IMR-90 (cell line): ENCODE results near the gene GALK1. TPM values are rescaled to one million over a fixed set of nuclear protein-coding genes. Genes with fewer than 3 reads are reported as not detected.

Source experiments
- ATAC-seq: fragments of 200-7000 bp; cut with Tn5 transposase; 2 replicates; pipeline ENCODE4 v1.9.1; 2020; ENCODE audit warnings: low read depth, mild to moderate bottlenecking, moderate library complexity
- BruUV-seq: library from RNA; stranded (reverse); fragments of 400-500 nt; replicated peaks from 2 replicates; lab custom pipeline; 2021; lab: Mats Ljungman, UMichigan
- CTCF ChIA-PET: fragments of 300-600 bp; formaldehyde crosslinking; extraction: SDS; loops from one replicate; lab custom pipeline; 2021; ENCODE audit warnings: antibody characterized with exemption; lab: Yijun Ruan, JAX
- POLR2A ChIA-PET: fragments of 300-600 bp; sonication (Branson Sonifier 250); formaldehyde crosslinking; loops from one replicate; lab custom pipeline; 2022; ENCODE audit warnings: antibody characterized with exemption; ENCODE audit not compliant: unreplicated experiment; lab: Charles Lee
- DNase-seq: peaks from one replicate; pipeline ENCODE4 v3.0.0; 2013
- H2AFZ ChIP-seq: replicated peaks from 2 replicates; pipeline ENCODE3; 2013; ENCODE audit warnings: low read length, mild to moderate bottlenecking; ENCODE audit not compliant: poor library complexity
- H2AK5ac ChIP-seq: 2 replicates; pipeline ENCODE4 v1.6.1; 2013; ENCODE audit warnings: low read depth, low read length, inconsistent platforms
- H2AK9ac ChIP-seq: replicated peaks from 2 replicates; pipeline ENCODE3; 2013; ENCODE audit warnings: mild to moderate bottlenecking, low read depth, low read length, moderate library complexity; ENCODE audit not compliant: poor library complexity
- H2BK120ac ChIP-seq: 2 replicates; pipeline ENCODE4 v1.6.1; 2013; ENCODE audit warnings: low read depth, low read length, inconsistent platforms
- H2BK15ac ChIP-seq: 3 replicates; pipeline ENCODE4 v1.6.1; 2013; ENCODE audit warnings: low read depth, low read length, inconsistent platforms
- H2BK20ac ChIP-seq: 2 replicates; pipeline ENCODE4 v1.6.1; 2013; ENCODE audit warnings: low read depth, mild to moderate bottlenecking, inconsistent platforms, low read length, moderate library complexity
- H2BK5ac ChIP-seq: 2 replicates; pipeline ENCODE4 v1.6.1; 2013; ENCODE audit warnings: mild to moderate bottlenecking, low read depth, low read length, inconsistent platforms; ENCODE audit not compliant: poor library complexity, severe bottlenecking
- H3K14ac ChIP-seq: replicated peaks from 2 replicates; pipeline ENCODE4 v1.6.1; 2013; ENCODE audit warnings: low read depth, low read length, inconsistent platforms
- H3K18ac ChIP-seq: 2 replicates; pipeline ENCODE4 v1.6.1; 2013; ENCODE audit warnings: low read depth, low read length, control low read depth
- H3K23ac ChIP-seq: 2 replicates; pipeline ENCODE4 v1.6.1; 2013; ENCODE audit warnings: low read depth, low read length, inconsistent platforms
- H3K27ac ChIP-seq: 2 replicates; pipeline ENCODE4 v1.5.1; 2013; ENCODE audit warnings: mild to moderate bottlenecking, control low read depth, low read length; ENCODE audit not compliant: insufficient read depth
- H3K27me3 ChIP-seq: 2 replicates; pipeline ENCODE4 v1.6.1; 2013; ENCODE audit warnings: low read length; ENCODE audit not compliant: control insufficient read depth, insufficient read depth
- H3K36me3 ChIP-seq: 2 replicates; pipeline ENCODE4 v1.6.1; 2013; ENCODE audit warnings: low read length, mixed read lengths; ENCODE audit not compliant: control insufficient read depth, insufficient read depth
- H3K4ac ChIP-seq: 2 replicates; pipeline ENCODE4 v1.6.1; 2013; ENCODE audit warnings: low read depth, low read length, inconsistent platforms
- H3K4me1 ChIP-seq: 2 replicates; pipeline ENCODE4 v1.6.1; 2013; ENCODE audit warnings: low read length, mixed read lengths; ENCODE audit not compliant: control insufficient read depth, insufficient read depth
- H3K4me2 ChIP-seq: 2 replicates; pipeline ENCODE4 v1.6.1; 2013; ENCODE audit warnings: low read depth, mild to moderate bottlenecking, control low read depth, low read length, moderate library complexity
- H3K4me3 ChIP-seq: 2 replicates; pipeline ENCODE4 v1.5.1; 2013; ENCODE audit warnings: low read depth, mild to moderate bottlenecking, control low read depth, low read length, moderate library complexity; ENCODE audit not compliant: insufficient read depth
- H3K56ac ChIP-seq: 2 replicates; pipeline ENCODE4 v1.6.1; 2013; ENCODE audit warnings: low read length, inconsistent platforms; ENCODE audit not compliant: insufficient read depth; ENCODE audit errors: extremely low read depth
- H3K79me1 ChIP-seq, 2 experiments: 2 replicates each; pipeline ENCODE4 v1.6.1; 2013; ENCODE audit warnings: low read length in 2 of 2, inconsistent platforms in 1 of 2, low read depth in 1 of 2
- H3K9ac ChIP-seq: 2 replicates; pipeline ENCODE4 v1.6.1; 2013; ENCODE audit warnings: low read depth, low read length, control low read depth
- H3K9me1 ChIP-seq: 2 replicates; pipeline ENCODE4 v1.6.1; 2013; ENCODE audit warnings: low read length, inconsistent platforms; ENCODE audit not compliant: insufficient read depth
- H3K9me3 ChIP-seq: 2 replicates; pipeline ENCODE4 v1.6.1; 2013; ENCODE audit warnings: low read length; ENCODE audit not compliant: control insufficient read depth, insufficient read depth
- H4K20me1 ChIP-seq: 2 replicates; pipeline ENCODE4 v1.6.1; 2013; ENCODE audit warnings: low read length, inconsistent platforms; ENCODE audit not compliant: insufficient read depth
- H4K5ac ChIP-seq: 2 replicates; pipeline ENCODE4 v1.6.1; 2013; ENCODE audit warnings: mild to moderate bottlenecking, low read depth, low read length, control low read depth
- H4K8ac ChIP-seq, 2 experiments: 2 replicates each; pipeline ENCODE4 v1.6.1; 2013; ENCODE audit warnings: low read depth in 2 of 2, low read length in 2 of 2, control low read depth in 1 of 2, inconsistent platforms in 1 of 2
- H4K91ac ChIP-seq: 2 replicates; pipeline ENCODE4 v1.6.1; 2013; ENCODE audit warnings: low read depth, low read length, inconsistent platforms; ENCODE audit not compliant: insufficient read depth
- BHLHE40 ChIP-seq: fragments of 150-350 bp; IDR thresholded peaks from 2 replicates; pipeline ENCODE4 v1.6.1; 2016; ENCODE audit warnings: mild to moderate bottlenecking, low read depth, low read length
- CEBPB ChIP-seq: IDR thresholded peaks from 2 replicates; pipeline ENCODE4 v1.6.1; 2012; ENCODE audit warnings: low read depth, low read length, improper control_type of control experiment
- CHD1 ChIP-seq: IDR thresholded peaks from 2 replicates; pipeline ENCODE4 v1.6.1; 2012; ENCODE audit warnings: low read depth, low read length, improper control_type of control experiment
- FOS ChIP-seq: fragments of 150-350 bp; IDR thresholded peaks from 2 replicates; pipeline ENCODE4 v1.6.1; 2016; ENCODE audit warnings: low read depth, low read length
- MAZ ChIP-seq: IDR thresholded peaks from 2 replicates; pipeline ENCODE4 v1.6.1; 2012; ENCODE audit warnings: low read depth, mild to moderate bottlenecking, low read length, improper control_type of control experiment, moderate library complexity, borderline replicate concordance
- MXI1 ChIP-seq: IDR thresholded peaks from 2 replicates; pipeline ENCODE4 v1.6.1; 2012; ENCODE audit warnings: low read depth, mild to moderate bottlenecking, low read length, moderate library complexity, borderline replicate concordance
- NFE2L2 ChIP-seq: fragments of 150-350 bp; IDR thresholded peaks from 2 replicates; pipeline ENCODE4 v1.6.1; 2016; ENCODE audit warnings: low read depth, mild to moderate bottlenecking, low read length
- POLR2A ChIP-seq: IDR thresholded peaks from 2 replicates; pipeline ENCODE4 v1.6.1; 2012; ENCODE audit warnings: mild to moderate bottlenecking, low read depth, low read length
- RFX5 ChIP-seq: IDR thresholded peaks from 2 replicates; pipeline ENCODE4 v1.8.0; 2012; ENCODE audit warnings: low read depth, mild to moderate bottlenecking, low read length, moderate library complexity
- SMC3 ChIP-seq: fragments of 150-350 bp; IDR thresholded peaks from 2 replicates; pipeline ENCODE4 v1.6.1; 2016; ENCODE audit warnings: low read depth, mild to moderate bottlenecking, antibody characterized with exemption, low read length, moderate library complexity
- USF2 ChIP-seq: fragments of 150-350 bp; IDR thresholded peaks from 2 replicates; pipeline ENCODE4 v1.6.1; 2017; ENCODE audit warnings: mild to moderate bottlenecking, antibody characterized with exemption, low read length, low read depth
- WGBS, 2 experiments: methylation state at CpG; one replicate each; pipeline versions ENCODE4 v1.1.5 to v1.1.7; 2013; ENCODE audit warnings: missing lambda C conversion rate in 2 of 2; ENCODE audit not compliant: insufficient read length in 1 of 2; ENCODE audit errors: extremely low coverage in 2 of 2; 5-methylcytosine and 5-hydroxymethylcytosine counted together
- dilution Hi-C: fragments of 300-500 bp; cut with HindIII; formaldehyde crosslinking; loops from one replicate; pipeline ENCODE4 v1.14.3; 2018; ENCODE audit warnings: low sequenced_read_pairs; ENCODE audit not compliant: unreplicated experiment
- in situ Hi-C: fragments of 300-500 bp; cut with MboI; formaldehyde crosslinking; loops from 3 replicates; pipeline ENCODE4 v1.14.3; 2019; ENCODE audit warnings: low sequenced_read_pairs, inconsistent platforms, mixed read lengths
- intact Hi-C: fragments of 100-400 bp; cut with micrococcal nuclease; formaldehyde crosslinking; loops from 2 replicates; pipeline ENCODE4 v1.10.0; 2022
- polyA plus RNA-seq, 3 experiments: library from polyadenylated mRNA; depleted of rRNA; stranded (reverse); fragments of >200 nt; gene quantifications; 2 replicates each; pipeline ENCODE4 v1.2.3, GENCODE V29; 2012; ENCODE audit warnings: low replicate concordance in 1 of 3
- total RNA-seq: library from RNA; depleted of rRNA; stranded (reverse); fragments of >200 nt; gene quantifications from 2 replicates; pipeline ENCODE4 v1.2.3, GENCODE V29; 2012

The GALK1 gene
- total and polyA plus RNA-seq, 2 of the 4 experiments (the other 2 are of a cell fraction): 19.9 to 21.9 TPM

- Histone ChIP-seq H2BK20ac (no peak overlapping the region), H3K9me3 (no peaks in the 10 kb centered on the region), H3K9ac (peak overlapping the region; percentile 80), H3K14ac (peak overlapping the region; percentile 80), H3K4me2 (no peak overlapping the region), H2AK5ac (peak overlapping the region; percentile 52; the same call in 1 of the 2 replicates), H3K56ac (peak overlapping the region; percentile 65; the same call in 1 of the 2 replicates), H2BK5ac (peak overlapping the region; percentile 90), H4K8ac (peak overlapping the region in 1 of 2 experiments; percentile 82; a peak in 1 of 4 replicates), H3K18ac (no peak overlapping the region), H3K23ac (no peak overlapping the region), H3K36me3 (peaks cover 23% of the 10 kb centered on the region), H3K27me3 (no peaks in the 10 kb centered on the region), H2BK120ac (no peak overlapping the region; the same call in 1 of the 2 replicates), H4K20me1 (peaks cover 51% of the 10 kb centered on the region), H2BK15ac (no peak overlapping the region), H3K27ac (peak overlapping the region; percentile 86), H2AFZ (peak overlapping the region; percentile 82), H4K5ac (no peak overlapping the region), H3K9me1 (peaks cover 18% of the 10 kb centered on the region), H3K4ac (peak overlapping the region; percentile 80), H2AK9ac (peak overlapping the region; percentile 98), H3K4me3 (peak overlapping the region; percentile 62), H4K91ac (peak overlapping the region; percentile 59; the same call in 1 of the 2 replicates), H3K4me1 (peaks cover 6% of the 10 kb centered on the region), H3K79me1 (peaks cover 15 to 41% of the 10 kb centered on the region in 2 experiments)
- dilution Hi-C loops (no loop called here), in situ Hi-C loops (no loop called here), intact Hi-C loops (no loop called here)
- no TSS peak for BruUV-seq
- TF ChIP-seq BHLHE40 (peak; percentile 50; the same call in 1 of the 2 replicates), MAZ (peak; percentile 95), CEBPB (no peak), USF2 (no peak; the same call in 1 of the 2 replicates), FOS (peak; percentile 55), NFE2L2 (peak; percentile 51; the same call in 1 of the 2 replicates), RFX5 (0 out of 2 replicates have a peak, but pooled peaks have one; percentile 26), POLR2A (peak; percentile 100), MXI1 (0 out of 2 replicates have a peak, but pooled peaks have one; percentile 41), CHD1 (peak; percentile 99), SMC3 (no peak)
- CTCF ChIA-PET: interaction anchor here (1.0 kb wide), 2 partner anchors 26 to 98 kb away, joined by 4 read pairs; no protein-coding TSS in a partner anchor
- 2% methylated on average over 44 of the region's 84 CpGs; no CpG with 5 or more reads in 1 of the 2 experiments for whole genome bisulfite sequencing, 2 experiments
- DNase-seq (peak; percentile 100), ATAC-seq (peak; percentile 75)
- POLR2A ChIA-PET: interaction anchor here (0.6 to 1.0 kb wide), 14 partner anchors 9 to 218 kb away, joined by 3 to 12 read pairs (median 4); partner anchors contain the start of genes GALK1, TRIM65 and WBP2
Measured at GRCh38 chr17:75779250-75779986, 14.4 kb upstream of the GALK1 start.
